ENCODE data around the gene CYTIP. TPM values are rescaled to one million over a fixed set of nuclear protein-coding genes. Genes with fewer than 3 reads are reported as not detected.

The CYTIP gene
- total and polyA plus RNA-seq, 9 of the 15 experiments (the other 6 are each of a cell fraction or from before 2014, with no cell fraction given): 0.03 to 0.35 (median 0.26) TPM; not detected in 1

GRCh38 chr2:157427922-157428303, 16.0 kb downstream of the CYTIP start:
- Histone ChIP-seq H3K9me3 (replicated peaks; ENCODE audit: control insufficient read depth, insufficient read depth, low read depth, low read length) (no peaks in the 10 kb centered on the region), H3K79me2 (ENCODE audit: control insufficient read depth, insufficient read depth, low read length) (no peaks in the 10 kb centered on the region), H3K9ac (ENCODE audit: insufficient read depth in 1 of 2, low read depth in 2 of 2, low read length in 2 of 2) (no peak overlapping the region), H3K27ac (ENCODE audit: extremely low read depth, low read depth, low read length) (no peak overlapping the region), H3K27me3 (ENCODE audit: control insufficient read depth in 2 of 2, insufficient read depth in 2 of 2, low read length in 2 of 2) (no peaks in the 10 kb centered on the region), H3K36me3 (ENCODE audit: control insufficient read depth, insufficient read depth, low read length) (no peaks in the 10 kb centered on the region), H2AFZ (ENCODE audit: low read depth, low read length) (no peak overlapping the region), H3K9me1 (ENCODE audit: control insufficient read depth, insufficient read depth, low read length) (no peaks in the 10 kb centered on the region), H3K4me3 (no peak overlapping the region), H3K4me1 (replicated peaks in 1 of 2; ENCODE audit: control insufficient read depth in 2 of 2, insufficient read depth in 2 of 2, low read length in 2 of 2) (no peaks in the 10 kb centered on the region), H4K20me1 (replicated peaks; ENCODE audit: control insufficient read depth, insufficient read depth, low read length) (no peaks in the 10 kb centered on the region), H3K4me2 (ENCODE audit: insufficient read depth, low read length) (no peak overlapping the region)
- in situ Hi-C loops (cut with MboI) (no loop called here), intact Hi-C loops (cut with micrococcal nuclease) (no loop called here)
- no TSS peak for BruUV-seq (replicated peaks)
- TF ChIP-seq ZNF140 (CRISPR knock-in tag; IDR thresholded peaks at IDR 0.05): no peak
- no peak for FAIRE-seq
- no peak for ATAC-seq
- ChIA-PET POLR2A (no interaction called here), CTCF (ENCODE audit: low intra/inter-chr PET ratio) (no interaction called here)
- DNase-seq (ENCODE audit: extremely low read depth in 1 of 4, low spot score in 3 of 4): no peak

- no peaks in the 10 kb centered on the region for H3K79me2 ChIP-seq (ENCODE audit: control insufficient read depth, insufficient read depth, low read length)
- no TSS peak for BruUV-seq (replicated peaks)
- H3K36me3 ChIP-seq (ENCODE audit: control insufficient read depth, insufficient read depth, low read length): no peaks in the 10 kb centered on the region
- no peak overlapping the region for H3K9ac ChIP-seq (ENCODE audit: insufficient read depth in 1 of 2, low read depth in 2 of 2, low read length in 2 of 2)
- no peak overlapping the region for H3K27ac ChIP-seq (ENCODE audit: extremely low read depth, low read depth, low read length)
- no peaks in the 10 kb centered on the region for H3K9me3 ChIP-seq (replicated peaks; ENCODE audit: control insufficient read depth, insufficient read depth, low read depth, low read length)
- ChIA-PET CTCF (ENCODE audit: low intra/inter-chr PET ratio) (no interaction called here), POLR2A (no interaction called here)
- H3K27me3 ChIP-seq (ENCODE audit: control insufficient read depth in 2 of 2, insufficient read depth in 2 of 2, low read length in 2 of 2): no peaks in the 10 kb centered on the region
- in situ Hi-C loops (cut with MboI) (no loop called here), intact Hi-C loops (cut with micrococcal nuclease) (no loop called here)
- ATAC-seq (no peak), DNase-seq (ENCODE audit: extremely low read depth in 1 of 4, low spot score in 3 of 4) (no peak), FAIRE-seq (no peak)
- H3K4me1 ChIP-seq (replicated peaks in 1 of 2; ENCODE audit: control insufficient read depth in 2 of 2, insufficient read depth in 2 of 2, low read length in 2 of 2): no peaks in the 10 kb centered on the region
- no peaks in the 10 kb centered on the region for H3K9me1 ChIP-seq (ENCODE audit: control insufficient read depth, insufficient read depth, low read length)
- H3K4me2 ChIP-seq (ENCODE audit: insufficient read depth, low read length): no peak overlapping the region
- H2AFZ ChIP-seq (ENCODE audit: low read depth, low read length): no peak overlapping the region
- no peak overlapping the region for H3K4me3 ChIP-seq
- no peaks in the 10 kb centered on the region for H4K20me1 ChIP-seq (replicated peaks; ENCODE audit: control insufficient read depth, insufficient read depth, low read length)
- TF ChIP-seq EWSR1 (IDR thresholded peaks at IDR 0.05; ENCODE audit: borderline replicate concordance, low read depth, partially characterized antibody) (no peak), NFIC (IDR thresholded peaks at IDR 0.05) (peak; percentile 33; the same call in 1 of the 2 replicates)
- TF ChIP-seq, protein P1, sequence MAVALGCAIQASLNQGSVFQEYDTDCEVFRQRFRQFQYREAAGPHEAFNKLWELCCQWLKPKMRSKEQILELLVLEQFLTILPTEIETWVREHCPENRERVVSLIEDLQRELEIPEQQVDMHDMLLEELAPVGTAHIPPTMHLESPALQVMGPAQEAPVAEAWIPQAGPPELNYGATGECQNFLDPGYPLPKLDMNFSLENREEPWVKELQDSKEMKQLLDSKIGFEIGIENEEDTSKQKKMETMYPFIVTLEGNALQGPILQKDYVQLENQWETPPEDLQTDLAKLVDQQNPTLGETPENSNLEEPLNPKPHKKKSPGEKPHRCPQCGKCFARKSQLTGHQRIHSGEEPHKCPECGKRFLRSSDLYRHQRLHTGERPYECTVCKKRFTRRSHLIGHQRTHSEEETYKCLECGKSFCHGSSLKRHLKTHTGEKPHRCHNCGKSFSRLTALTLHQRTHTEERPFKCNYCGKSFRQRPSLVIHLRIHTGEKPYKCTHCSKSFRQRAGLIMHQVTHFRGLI (CRISPR knock-in tag; IDR thresholded peaks at IDR 0.05): no peak
- WGBS (ENCODE audit: insufficient coverage, low coverage, missing lambda C conversion rate): under 1% methylated on average over 6 of the region's 6 CpGs
These were observed 16.6 kb downstream of the CYTIP start for GRCh38 chr2:157427003-157427921.
